Stimulated activated CD8-positive, alpha-beta memory T cell treated with anti-CD3 and anti-CD28 coated beads, Interleukin-7, amount 100 ng/mL, for 4 hours (primary cell): ENCODE results near the gene CANX.
"Not testable (repeated sequence)": the region's sequence is repeated elsewhere in the genome, so short reads cannot be mapped to it uniquely, and the experiment has no call there.

Experiments
- DNase-seq, 2 donors: peaks; one replicate each; pipeline ENCODE4 v3.0.0-alpha.2; 2020; ENCODE audit warnings: low read depth in 2 of 2

The CANX gene, protein sequence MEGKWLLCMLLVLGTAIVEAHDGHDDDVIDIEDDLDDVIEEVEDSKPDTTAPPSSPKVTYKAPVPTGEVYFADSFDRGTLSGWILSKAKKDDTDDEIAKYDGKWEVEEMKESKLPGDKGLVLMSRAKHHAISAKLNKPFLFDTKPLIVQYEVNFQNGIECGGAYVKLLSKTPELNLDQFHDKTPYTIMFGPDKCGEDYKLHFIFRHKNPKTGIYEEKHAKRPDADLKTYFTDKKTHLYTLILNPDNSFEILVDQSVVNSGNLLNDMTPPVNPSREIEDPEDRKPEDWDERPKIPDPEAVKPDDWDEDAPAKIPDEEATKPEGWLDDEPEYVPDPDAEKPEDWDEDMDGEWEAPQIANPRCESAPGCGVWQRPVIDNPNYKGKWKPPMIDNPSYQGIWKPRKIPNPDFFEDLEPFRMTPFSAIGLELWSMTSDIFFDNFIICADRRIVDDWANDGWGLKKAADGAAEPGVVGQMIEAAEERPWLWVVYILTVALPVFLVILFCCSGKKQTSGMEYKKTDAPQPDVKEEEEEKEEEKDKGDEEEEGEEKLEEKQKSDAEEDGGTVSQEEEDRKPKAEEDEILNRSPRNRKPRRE

DNA sequence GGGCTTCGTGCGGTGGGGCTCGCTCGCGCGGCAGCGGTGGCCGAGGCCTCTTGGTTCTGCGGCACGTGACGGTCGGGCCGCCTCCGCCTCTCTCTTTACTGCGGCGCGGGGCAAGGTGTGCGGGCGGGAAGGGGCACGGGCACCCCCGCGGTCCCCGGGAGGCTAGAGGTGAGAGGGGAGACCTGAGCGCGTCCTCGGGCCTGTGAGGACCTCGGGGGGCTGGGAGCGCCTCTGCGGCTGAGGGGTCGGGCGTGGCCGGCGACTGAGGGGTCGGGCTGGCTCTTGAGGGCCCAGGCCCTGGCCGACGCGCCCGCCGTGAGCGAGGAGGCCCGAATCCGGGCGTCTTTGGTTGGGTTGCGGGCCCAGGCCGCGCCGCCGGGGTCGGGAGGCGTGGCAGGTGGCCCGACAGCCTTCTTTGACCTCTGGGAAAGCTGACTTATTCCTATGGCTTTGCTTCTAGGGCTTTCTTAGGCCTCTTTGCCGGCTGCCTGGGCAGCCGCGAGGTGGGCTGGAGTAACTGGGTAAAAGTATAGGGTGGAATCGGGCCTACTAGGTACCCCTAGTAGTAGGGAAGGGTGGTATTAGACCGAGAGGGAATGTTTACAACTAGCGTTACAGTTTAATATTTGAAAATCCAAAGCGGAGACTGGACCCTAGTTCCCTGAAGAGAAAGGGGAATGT, at the start of gene CANX:
Gene CANX (plus strand): TSS at position 33 of the 681 bp plus-strand sequence. CDS start 6,715 bp downstream, outside the sequence.
- DNase-seq = no peak

GRCh38 chr5:179649166-179649703, 49.5 kb upstream of the CANX start:
- not testable (repeated sequence) for DNase-seq

- not testable (repeated sequence) for DNase-seq
These were observed 48.5 kb upstream of the CANX start for GRCh38 chr5:179650245-179650644.

- not testable (repeated sequence) for DNase-seq
These were observed 45.6 kb upstream of the CANX start for GRCh38 chr5:179653135-179653534.

DNA sequence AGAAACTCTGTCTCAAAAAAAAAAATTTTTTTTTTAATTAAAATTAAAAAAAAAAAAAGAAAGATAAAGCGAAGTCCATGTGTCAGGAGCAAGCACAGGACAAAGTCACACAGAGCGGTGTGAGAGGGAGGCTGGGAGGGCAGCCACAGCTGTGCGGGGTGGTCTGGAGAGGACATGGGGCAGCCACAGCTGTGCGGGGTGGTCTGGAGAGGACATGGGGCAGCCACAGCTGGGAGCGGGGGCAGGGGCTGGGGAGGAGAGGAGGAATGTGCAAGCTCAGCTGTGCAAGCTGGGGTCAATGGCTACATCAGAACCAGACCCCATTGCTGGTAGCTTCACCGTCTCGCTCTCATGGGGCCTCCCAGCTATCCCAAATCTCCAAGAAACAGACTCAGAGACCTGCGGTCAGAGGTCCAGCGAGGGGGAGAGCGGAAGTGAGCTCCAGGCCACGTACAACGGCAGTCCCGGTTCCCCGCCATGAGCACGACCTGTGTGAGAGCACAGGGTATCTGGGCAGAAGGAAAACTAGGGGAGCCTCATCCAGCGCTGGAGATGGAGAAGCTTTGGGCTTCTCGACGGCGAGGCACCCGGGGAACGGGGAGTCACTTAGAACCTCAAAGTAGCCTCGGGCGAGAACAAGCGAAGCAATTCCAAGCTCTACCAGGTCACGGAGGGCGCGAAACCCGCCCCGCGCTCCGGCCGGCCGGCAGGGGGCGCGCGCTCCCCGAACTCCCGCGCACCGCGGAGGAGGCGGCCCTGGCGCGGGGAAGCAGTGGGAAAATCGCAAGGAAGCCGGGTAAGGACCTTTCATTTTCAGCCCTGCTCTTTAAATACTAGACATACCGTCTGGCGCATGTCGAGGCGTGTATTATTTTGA, 41.2 kb upstream of the CANX start:
- not testable (repeated sequence) for DNase-seq

DNA sequence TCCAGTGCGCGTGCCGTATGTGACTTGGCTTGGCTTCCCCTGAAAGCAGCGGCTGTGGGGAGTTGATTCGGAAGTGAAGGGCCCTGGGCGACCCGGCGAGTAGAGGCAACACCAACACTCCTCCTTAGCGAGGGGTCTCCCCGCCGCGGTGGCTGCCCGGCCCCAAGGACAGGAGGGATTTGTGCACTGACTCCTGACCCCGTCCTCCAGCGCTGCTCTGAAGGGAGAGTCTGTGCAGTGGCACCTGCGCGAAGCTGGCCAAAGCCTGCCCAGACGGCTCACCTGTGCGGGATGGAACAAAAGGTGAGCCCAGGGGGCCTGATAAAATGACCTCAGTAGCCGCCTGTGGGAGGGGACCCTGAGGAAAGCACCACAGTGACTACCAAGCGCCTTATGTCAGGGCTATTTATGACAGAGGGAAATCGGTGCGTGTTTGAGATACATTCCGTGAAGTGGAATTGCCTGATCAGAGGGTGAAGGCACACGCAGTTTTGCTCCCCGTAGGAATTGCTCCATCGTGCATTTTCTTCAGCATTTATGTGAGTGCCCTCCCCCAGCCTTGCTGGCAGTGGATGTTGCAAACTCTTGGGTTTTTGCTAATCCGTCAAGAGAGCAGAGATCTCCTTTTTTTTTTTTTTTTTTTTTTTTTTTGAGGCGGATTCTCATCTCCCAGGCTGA, 40.4 kb upstream of the CANX start:
- DNase-seq = not testable (repeated sequence)

DNA sequence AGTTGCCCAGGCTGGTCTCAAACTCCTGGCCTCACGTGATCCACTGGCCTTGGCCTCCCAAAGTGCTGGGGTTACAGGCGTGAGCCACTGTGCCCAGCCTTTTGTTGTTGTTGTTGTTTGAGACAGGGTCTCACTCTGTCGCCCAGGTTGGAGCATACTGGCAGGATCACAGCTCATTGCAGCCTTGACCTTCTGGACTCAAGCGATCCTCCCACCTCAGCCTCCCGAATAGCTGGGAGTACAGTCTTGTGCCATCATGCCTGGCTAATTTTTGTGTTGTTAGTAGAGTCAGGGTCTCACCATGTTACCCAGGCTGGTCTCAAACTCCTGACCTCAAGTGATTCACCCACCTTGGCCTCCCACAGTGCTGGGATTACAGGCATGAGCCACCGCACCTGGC, 37.1 kb upstream of the CANX start:
- DNase-seq = not testable (repeated sequence)

GRCh38 chr5:179668391-179668790, 30.4 kb upstream of the CANX start:
- DNase-seq = no peak

GRCh38 chr5:179678223-179679013, 20.3 kb upstream of the CANX start:
- peak; percentile 87 to 91 for DNase-seq

DNA sequence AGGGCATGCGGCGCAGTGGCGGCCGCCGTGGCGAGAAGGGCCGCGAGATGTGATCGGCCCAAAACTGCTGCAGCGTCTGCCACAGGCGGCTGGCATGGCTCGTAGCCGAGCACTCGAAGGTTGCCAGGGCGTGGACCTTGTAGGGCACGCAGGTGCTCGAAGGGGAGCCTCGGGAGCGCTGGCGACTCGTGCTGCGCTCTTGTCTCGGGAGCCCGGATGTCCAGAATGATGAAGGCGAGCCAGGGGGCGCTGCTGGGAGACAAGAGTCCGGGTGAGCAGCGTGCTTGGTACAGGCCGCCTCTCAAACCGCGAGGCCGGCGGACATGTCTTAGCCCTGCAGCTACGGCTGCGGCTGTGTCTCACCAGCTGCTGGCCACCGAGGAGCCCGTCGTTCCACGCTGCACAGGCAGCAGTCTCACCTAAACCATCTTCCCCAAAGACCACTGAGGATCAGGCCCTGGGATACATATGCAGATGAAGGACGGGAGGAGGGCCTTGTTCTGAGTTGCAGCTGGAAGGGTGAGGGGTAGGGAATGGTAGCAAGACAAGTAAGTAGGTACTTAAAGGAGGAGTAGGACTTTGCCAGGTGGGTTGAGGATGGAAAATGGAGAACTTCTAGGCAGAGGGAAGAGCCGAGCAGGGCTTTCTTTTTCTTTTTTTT, 19.6 kb upstream of the CANX start:
- peak; percentile 42 to 60 for DNase-seq

GRCh38 chr5:179680014-179680779, 18.6 kb upstream of the CANX start:
- no peak for DNase-seq

DNA sequence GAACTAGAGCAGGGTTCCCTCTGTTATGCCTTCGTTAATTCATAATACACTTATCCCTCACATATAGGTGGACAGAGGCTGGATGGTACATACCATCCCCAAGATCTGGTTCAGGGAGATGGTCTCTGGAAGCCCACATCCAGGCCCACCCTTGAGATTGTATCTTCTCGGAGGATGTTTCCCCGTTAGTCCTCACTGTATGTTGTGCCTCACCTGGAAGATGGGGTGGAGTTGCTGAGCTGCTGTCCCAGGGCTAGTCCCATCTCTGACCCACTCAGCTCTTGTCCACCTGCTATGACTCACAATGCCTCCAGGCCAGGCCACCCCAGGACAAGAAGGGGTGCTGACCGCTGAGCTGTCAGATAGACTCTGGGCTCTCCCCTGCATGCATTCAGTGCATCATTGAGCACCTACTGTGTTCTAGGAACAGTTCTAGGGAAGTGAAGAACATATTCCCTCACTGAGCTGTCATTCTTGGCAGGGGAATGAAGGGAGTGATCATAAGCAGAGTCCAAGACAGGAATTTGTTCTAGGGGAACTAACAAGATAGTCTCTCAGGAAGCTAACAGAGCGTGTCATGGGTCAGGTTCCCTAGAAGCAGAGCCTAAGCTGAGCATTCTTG, 17.9 kb upstream of the CANX start, which contains the start of gene CBY3:
Gene CBY3 (minus strand): TSS at position 255 of the 622 bp plus-strand sequence. CDS start 116 bp downstream, at position 139.
- DNase-seq = no peak

GRCh38 chr5:179689212-179689611, 9.6 kb upstream of the CANX start:
- not testable (repeated sequence) for DNase-seq

DNA sequence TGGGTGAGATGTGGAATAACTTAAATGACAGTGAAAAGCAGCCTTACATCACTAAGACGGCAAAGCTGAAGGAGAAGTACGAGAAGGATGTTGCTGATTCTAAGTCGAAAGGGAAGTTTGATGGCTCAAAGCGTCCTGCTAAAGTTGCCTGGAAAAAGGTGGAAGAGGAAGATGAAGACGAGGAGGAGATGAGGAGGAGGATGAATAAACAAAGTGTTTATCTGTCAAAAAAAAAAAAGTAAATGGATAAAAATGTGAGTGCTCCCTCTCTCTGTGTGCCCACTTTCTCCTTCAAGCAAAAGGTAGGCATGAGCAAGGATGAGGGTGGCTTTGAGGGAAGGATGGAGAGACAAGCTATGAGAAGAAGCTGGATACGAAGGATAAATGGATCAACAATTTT, 4.2 kb upstream of the CANX start:
- no peak for DNase-seq

- DNase-seq = no peak
These were observed 2.2 kb upstream of the CANX start for GRCh38 chr5:179696603-179697002.

DNA sequence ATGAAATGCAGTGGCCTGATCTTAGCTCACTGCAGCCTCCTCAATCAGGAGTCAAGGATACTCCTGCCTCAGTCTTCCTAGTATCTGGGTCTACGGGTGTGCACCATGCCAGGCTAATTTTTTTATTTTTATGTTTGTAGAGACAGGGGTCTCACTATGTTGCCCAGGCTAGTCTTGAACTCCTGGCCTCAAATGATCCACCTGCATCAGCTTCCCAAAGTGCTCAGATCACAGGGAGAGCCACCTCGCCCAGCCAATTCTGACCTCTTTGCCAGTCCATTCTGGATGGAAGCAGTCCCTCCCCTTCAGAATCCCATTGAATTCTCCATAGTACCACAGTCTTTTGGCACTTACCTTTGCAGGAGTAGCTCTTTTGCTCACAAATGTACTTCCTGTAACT, 1.7 kb upstream of the CANX start:
- no peak for DNase-seq

DNA sequence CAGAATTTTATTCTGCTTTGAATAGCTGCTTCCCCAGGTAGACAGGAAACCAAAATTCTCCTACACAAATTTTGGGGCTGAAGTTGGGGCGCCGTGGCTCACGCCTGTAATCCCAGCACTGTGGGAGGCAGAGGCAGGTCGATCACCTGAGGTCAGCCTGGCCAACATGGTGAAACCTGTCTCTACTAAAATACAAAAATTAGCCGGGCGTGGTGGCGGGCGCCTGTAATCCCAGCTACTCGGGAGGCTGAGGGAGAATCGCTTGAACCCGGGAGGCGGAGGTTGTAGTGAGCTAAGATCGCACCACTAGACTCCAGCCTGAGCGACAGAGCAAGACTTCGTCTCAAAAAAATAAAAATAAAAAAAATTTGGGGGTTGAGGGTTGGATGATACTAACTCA, 1.2 kb upstream of the CANX start:
- DNase-seq = not testable (repeated sequence)
